ENCODE results near the gene IRX2. TPM values are rescaled to one million over a fixed set of nuclear protein-coding genes. Genes with fewer than 3 reads are reported as not detected.

Gene IRX2
- total RNA-seq, 2 donors from 2014 or later: 0.28 to 0.54 TPM

DNA sequence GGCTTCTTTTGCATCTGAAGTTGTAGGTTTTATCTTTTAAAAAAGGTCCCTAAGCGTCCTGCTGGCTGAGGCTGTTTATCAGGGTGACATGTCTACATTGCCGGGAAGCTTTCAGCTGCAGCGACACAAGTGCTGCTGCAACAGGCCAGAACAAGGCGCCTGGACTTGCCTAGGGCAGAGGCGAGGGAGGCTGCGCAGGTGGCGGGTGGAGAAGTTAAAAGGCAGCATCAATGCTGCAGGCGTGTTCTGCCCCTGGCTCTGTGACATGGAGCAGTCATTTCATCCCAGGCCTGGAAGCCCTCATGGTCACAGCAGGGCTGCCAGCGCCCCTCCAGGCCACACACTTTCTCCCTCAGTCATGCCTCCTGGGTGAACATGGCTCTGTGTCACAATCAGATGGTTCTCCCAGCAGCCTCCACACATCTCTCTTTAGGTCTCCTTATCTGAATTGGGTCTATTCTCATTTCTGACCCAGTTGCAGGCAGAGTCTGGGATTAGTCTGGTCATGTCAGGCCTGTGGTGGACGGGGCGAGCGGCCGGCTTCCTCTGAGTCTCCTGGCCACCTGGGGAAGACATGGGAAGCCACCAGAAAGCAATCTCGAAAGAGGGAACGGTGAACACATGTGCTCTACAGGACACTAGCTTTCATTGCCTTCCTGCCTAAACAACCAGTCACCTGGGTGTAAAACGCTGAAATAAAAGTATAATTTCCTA lies 41.3 kb downstream of the IRX2 start:
- ATAC-seq (ENCODE audit: insufficient number of reproducible peaks, low FRiP score, low read depth) (no peak), DNase-seq (ENCODE audit: low spot score) (no peak)
- no peaks in the 10 kb centered on the region for H3K9me3 ChIP-seq
- H3K4me3 ChIP-seq: no peak overlapping the region
- TF ChIP-seq, protein P1, sequence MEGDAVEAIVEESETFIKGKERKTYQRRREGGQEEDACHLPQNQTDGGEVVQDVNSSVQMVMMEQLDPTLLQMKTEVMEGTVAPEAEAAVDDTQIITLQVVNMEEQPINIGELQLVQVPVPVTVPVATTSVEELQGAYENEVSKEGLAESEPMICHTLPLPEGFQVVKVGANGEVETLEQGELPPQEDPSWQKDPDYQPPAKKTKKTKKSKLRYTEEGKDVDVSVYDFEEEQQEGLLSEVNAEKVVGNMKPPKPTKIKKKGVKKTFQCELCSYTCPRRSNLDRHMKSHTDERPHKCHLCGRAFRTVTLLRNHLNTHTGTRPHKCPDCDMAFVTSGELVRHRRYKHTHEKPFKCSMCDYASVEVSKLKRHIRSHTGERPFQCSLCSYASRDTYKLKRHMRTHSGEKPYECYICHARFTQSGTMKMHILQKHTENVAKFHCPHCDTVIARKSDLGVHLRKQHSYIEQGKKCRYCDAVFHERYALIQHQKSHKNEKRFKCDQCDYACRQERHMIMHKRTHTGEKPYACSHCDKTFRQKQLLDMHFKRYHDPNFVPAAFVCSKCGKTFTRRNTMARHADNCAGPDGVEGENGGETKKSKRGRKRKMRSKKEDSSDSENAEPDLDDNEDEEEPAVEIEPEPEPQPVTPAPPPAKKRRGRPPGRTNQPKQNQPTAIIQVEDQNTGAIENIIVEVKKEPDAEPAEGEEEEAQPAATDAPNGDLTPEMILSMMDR (IDR thresholded peaks at IDR 0.05): no peak
- H3K27me3 ChIP-seq (replicated peaks; ENCODE audit: insufficient read depth): no peaks in the 10 kb centered on the region
- no peak overlapping the region for H3K27ac ChIP-seq
- no peaks in the 10 kb centered on the region for H3K4me1 ChIP-seq (ENCODE audit: control insufficient read depth in 1 of 2, low read depth in 2 of 2)
- H3K36me3 ChIP-seq: no peaks in the 10 kb centered on the region

GRCh38 chr5:2708751-2709150 lies 42.7 kb downstream of the IRX2 start:
- Histone ChIP-seq H3K9me3 (no peaks in the 10 kb centered on the region), H3K27me3 (replicated peaks; ENCODE audit: insufficient read depth) (no peaks in the 10 kb centered on the region), H3K36me3 (no peaks in the 10 kb centered on the region), H3K4me3 (no peak overlapping the region), H3K27ac (no peak overlapping the region), H3K4me1 (ENCODE audit: control insufficient read depth in 1 of 2, low read depth in 2 of 2) (no peaks in the 10 kb centered on the region)
- ATAC-seq (ENCODE audit: insufficient number of reproducible peaks, low FRiP score, low read depth): no peak
- TF ChIP-seq, protein P1 (IDR thresholded peaks at IDR 0.05): no peak
- no peak for DNase-seq (ENCODE audit: low spot score)

GRCh38 chr5:2708132-2708531 lies 43.3 kb downstream of the IRX2 start:
- ATAC-seq (ENCODE audit: insufficient number of reproducible peaks, low FRiP score, low read depth) (no peak), DNase-seq (ENCODE audit: low spot score) (no peak)
- H3K27ac ChIP-seq: no peak overlapping the region
- TF ChIP-seq, protein P1 (IDR thresholded peaks at IDR 0.05): no peak
- no peaks in the 10 kb centered on the region for H3K27me3 ChIP-seq (replicated peaks; ENCODE audit: insufficient read depth)
- H3K4me3 ChIP-seq: no peak overlapping the region
- no peaks in the 10 kb centered on the region for H3K4me1 ChIP-seq (ENCODE audit: control insufficient read depth in 1 of 2, low read depth in 2 of 2)
- H3K36me3 ChIP-seq: no peaks in the 10 kb centered on the region
- H3K9me3 ChIP-seq: no peaks in the 10 kb centered on the region

GRCh38 chr5:2705861-2706260 lies 45.6 kb downstream of the IRX2 start:
- no peaks in the 10 kb centered on the region for H3K27me3 ChIP-seq (replicated peaks; ENCODE audit: insufficient read depth)
- no peak overlapping the region for H3K27ac ChIP-seq
- no peaks in the 10 kb centered on the region for H3K4me1 ChIP-seq (ENCODE audit: control insufficient read depth in 1 of 2, low read depth in 2 of 2)
- H3K9me3 ChIP-seq: no peaks in the 10 kb centered on the region
- no peak overlapping the region for H3K4me3 ChIP-seq
- no peaks in the 10 kb centered on the region for H3K36me3 ChIP-seq
- TF ChIP-seq, protein P1 (IDR thresholded peaks at IDR 0.05): no peak
- DNase-seq (ENCODE audit: low spot score) (no peak), ATAC-seq (ENCODE audit: insufficient number of reproducible peaks, low FRiP score, low read depth) (no peak)

DNA sequence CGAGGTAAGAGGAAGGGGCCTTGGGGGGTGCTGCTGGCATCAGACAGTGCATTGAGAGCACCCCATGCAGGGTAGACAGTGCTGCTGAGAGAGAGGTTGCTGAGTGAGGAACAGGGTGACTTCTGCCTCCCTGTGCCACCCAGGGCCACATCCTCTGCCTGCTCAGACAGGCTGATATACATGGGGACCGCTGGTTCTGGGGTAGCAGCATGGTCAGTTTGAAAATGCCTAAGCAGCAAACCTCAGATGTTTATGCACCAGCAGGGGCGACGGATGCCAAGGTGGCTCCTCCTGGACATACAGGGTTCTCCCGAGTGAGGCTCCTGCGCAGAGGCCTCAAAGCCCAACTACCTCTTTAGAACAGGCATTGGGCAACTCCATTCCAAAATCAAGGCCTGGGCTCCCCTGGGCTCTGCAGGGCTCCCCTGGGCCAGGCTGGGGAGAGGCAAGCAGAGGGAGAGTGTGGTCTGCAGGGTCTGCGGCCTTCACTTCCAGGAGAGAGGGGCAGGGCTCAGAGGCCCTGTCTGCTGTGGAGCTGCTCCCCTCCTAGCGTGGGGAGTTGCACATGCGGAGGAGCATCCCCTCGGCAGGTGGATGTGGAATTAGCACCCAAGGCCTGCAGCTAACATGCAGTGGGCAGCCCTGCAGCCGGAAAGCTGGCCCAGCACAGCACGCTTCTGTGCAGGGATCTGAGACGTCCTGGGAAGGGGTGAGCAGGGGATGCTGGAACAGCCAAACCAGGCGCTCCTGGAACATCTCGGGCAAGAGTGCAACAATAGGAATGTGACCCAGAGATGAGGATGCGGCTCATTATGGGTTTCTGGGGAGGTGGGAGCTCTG lies 46.5 kb downstream of the IRX2 start:
- no peaks in the 10 kb centered on the region for H3K9me3 ChIP-seq
- no peak for DNase-seq (ENCODE audit: low spot score)

More for the DNA sequence above, 46.5 kb downstream of the IRX2 start:
- Histone ChIP-seq H3K4me3 (no peak overlapping the region), H3K36me3 (no peaks in the 10 kb centered on the region), H3K4me1 (ENCODE audit: control insufficient read depth in 1 of 2, low read depth in 2 of 2) (no peaks in the 10 kb centered on the region), H3K27ac (no peak overlapping the region), H3K27me3 (replicated peaks; ENCODE audit: insufficient read depth) (no peaks in the 10 kb centered on the region)
- TF ChIP-seq, protein P1 (IDR thresholded peaks at IDR 0.05): no peak
- ATAC-seq (ENCODE audit: insufficient number of reproducible peaks, low FRiP score, low read depth): no peak

Data from thoracic aorta (tissue), 2 donors.